Measurements from ENCODE around the gene RHBDF2. TPM values are rescaled to one million over a fixed set of nuclear protein-coding genes. Genes with fewer than 3 reads are reported as not detected.
"Not testable (repeated sequence)": the region's sequence is repeated elsewhere in the genome, so short reads cannot be mapped to it uniquely, and the experiment has no call there.

The RHBDF2 gene
- total and polyA plus RNA-seq, 2 donors (not counting 3 experiments of a cell fraction or from before 2014, with no cell fraction given), result 25.5 to 38.5 TPM

DNA sequence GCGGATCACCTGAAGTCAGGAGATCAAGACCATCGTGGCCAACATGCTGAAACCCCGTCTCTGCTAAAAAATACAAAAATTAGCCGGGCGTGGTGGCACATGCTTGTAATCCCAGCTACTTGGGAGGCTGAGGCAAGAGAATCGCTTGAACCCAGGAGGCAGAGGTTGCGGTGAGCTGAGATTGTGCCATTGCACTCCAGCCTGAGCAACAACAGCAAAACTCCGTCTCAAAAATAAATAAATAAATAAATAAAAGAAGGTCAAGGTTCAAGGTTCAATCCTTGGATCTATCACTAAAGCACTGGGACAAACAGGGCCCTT, 24.2 kb upstream of the RHBDF2 start:
- H3K79me2 ChIP-seq (ENCODE audit: control insufficient read depth, insufficient read depth, low read length); H3K9ac ChIP-seq (replicated peaks; ENCODE audit: extremely low read depth, insufficient read depth, low read length); H4K20me1 ChIP-seq (replicated peaks; ENCODE audit: control insufficient read depth, extremely low read depth, insufficient read depth, low read length); BruUV-seq (replicated peaks); H3K4me2 ChIP-seq (ENCODE audit: insufficient read depth, low read length); H3K27ac ChIP-seq (ENCODE audit: insufficient read depth, low read depth, low read length); DNase-seq (ENCODE audit: low read depth, low spot score); H2AFZ ChIP-seq (ENCODE audit: low read depth, low read length); H3K9me1 ChIP-seq (replicated peaks; ENCODE audit: control insufficient read depth, extremely low read depth, insufficient read depth, low read length); H3K36me3 ChIP-seq (ENCODE audit: control insufficient read depth in 2 of 2, extremely low read depth in 1 of 2, insufficient read depth in 2 of 2, low read length in 2 of 2); H3K9me3 ChIP-seq (replicated peaks; ENCODE audit: control insufficient read depth, insufficient read depth, low read length); FAIRE-seq; H3K27me3 ChIP-seq (ENCODE audit: control insufficient read depth in 2 of 2, insufficient read depth in 2 of 2, low read length in 2 of 2); H3K4me3 ChIP-seq (replicated peaks in 1 of 3; ENCODE audit: insufficient read depth in 1 of 3, low read depth in 1 of 3, low read length in 3 of 3); dilution Hi-C loops (cut with MboI; ENCODE audit: extremely low pct_ligation_motif_present, low sequenced_read_pairs): not testable (repeated sequence)
- CTCF ChIA-PET, result interaction anchor here (1.3 to 5.9 kb wide), 8 partner anchors 14 to 156 kb away, joined by 3 to 112 read pairs (median 18); partner anchors contain the start of genes PRCD and ST6GALNAC2
- POLR2A ChIA-PET, result interaction anchor here (0.7 kb wide), 1 partner anchor 32 kb away, joined by 4 read pairs; no protein-coding TSS in a partner anchor
- intact Hi-C loops (cut with micrococcal nuclease), result loop anchor here (10.0 kb wide), 1 partner anchor 189 kb away; the partner anchor contains the start of gene MXRA7
- peaks cover 23% of the 10 kb centered on the region for H3K4me1 ChIP-seq (ENCODE audit: control insufficient read depth, extremely low read depth, insufficient read depth, low read length)

DNA sequence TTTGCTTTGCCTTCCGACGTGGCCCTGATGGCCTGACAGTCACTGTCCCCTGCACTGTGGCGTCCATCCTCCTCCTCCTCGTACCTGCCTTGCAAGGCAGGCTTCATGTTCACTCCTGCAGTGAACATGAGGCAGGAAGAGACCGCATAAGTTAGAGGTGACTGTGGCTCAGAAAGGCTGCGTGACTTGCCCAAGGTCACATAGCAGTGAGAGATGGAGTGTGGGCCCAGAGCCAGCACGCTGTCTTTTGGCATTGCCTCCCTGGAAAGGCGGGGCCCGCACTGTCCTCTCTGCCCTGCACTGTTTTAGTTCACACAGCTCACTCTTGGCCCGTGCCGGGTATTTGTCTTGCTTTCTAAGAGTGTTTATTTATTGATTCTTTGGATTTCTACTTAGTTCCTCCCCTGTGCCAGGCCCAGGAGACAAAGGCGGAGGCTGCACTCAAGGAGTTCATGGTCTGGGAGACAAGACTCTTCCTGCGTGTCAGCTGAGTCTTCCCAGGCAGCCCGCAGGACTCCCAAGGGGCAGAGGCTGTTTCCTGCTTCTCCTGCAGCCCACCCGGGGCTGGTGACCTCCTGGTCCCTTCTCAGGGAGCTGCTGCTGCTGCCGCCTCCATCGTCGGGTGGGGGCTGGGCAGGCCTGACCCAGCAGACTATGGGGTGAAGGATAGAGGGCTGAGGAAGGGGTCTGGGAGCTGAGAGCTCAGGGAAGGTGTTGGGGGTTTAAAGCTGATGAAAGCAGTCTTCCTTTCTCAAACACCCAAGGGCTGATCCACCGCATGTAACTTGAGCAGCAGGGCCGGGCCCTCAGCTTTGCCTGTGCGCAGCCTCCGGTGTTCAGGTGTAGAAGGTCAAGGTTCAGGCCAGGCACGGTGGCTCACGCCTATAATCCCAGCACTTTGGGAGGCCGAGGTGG, 23.6 kb upstream of the RHBDF2 start:
- intact Hi-C loops (cut with micrococcal nuclease), result loop anchor here (10.0 kb wide), 1 partner anchor 190 kb away; the partner anchor contains the start of gene MXRA7
- Histone ChIP-seq H3K27me3 (ENCODE audit: control insufficient read depth in 2 of 2, insufficient read depth in 2 of 2, low read length in 2 of 2) (no peaks in the 10 kb centered on the region), H3K9me3 (replicated peaks; ENCODE audit: control insufficient read depth, insufficient read depth, low read length) (no peaks in the 10 kb centered on the region), H3K27ac (ENCODE audit: insufficient read depth, low read depth, low read length) (no peak overlapping the region), H2AFZ (ENCODE audit: low read depth, low read length) (peak overlapping the region; percentile 37), H3K9me1 (replicated peaks; ENCODE audit: control insufficient read depth, extremely low read depth, insufficient read depth, low read length) (no peaks in the 10 kb centered on the region), H3K9ac (replicated peaks; ENCODE audit: extremely low read depth, insufficient read depth, low read length) (no peak overlapping the region), H3K4me1 (ENCODE audit: control insufficient read depth, extremely low read depth, insufficient read depth, low read length) (peaks cover 18% of the 10 kb centered on the region), H3K4me2 (ENCODE audit: insufficient read depth, low read length) (no peak overlapping the region), H3K79me2 (ENCODE audit: control insufficient read depth, insufficient read depth, low read length) (no peaks in the 10 kb centered on the region), H3K36me3 (ENCODE audit: control insufficient read depth in 2 of 2, extremely low read depth in 1 of 2, insufficient read depth in 2 of 2, low read length in 2 of 2) (no peaks in the 10 kb centered on the region), H4K20me1 (replicated peaks; ENCODE audit: control insufficient read depth, extremely low read depth, insufficient read depth, low read length) (no peaks in the 10 kb centered on the region), H3K4me3 (replicated peaks in 1 of 3; ENCODE audit: insufficient read depth in 1 of 3, low read depth in 1 of 3, low read length in 3 of 3) (no peak overlapping the region)
- ChIA-PET POLR2A (no interaction called here), CTCF (interaction anchor here (1.0 to 5.9 kb wide), 12 partner anchors 12 to 190 kb away, joined by 3 to 112 read pairs (median 15); partner anchors contain the start of genes CYGB, PRCD and ST6GALNAC2)
- DNase-seq (ENCODE audit: low read depth, low spot score), result no peak
- TF ChIP-seq, protein P1, sequence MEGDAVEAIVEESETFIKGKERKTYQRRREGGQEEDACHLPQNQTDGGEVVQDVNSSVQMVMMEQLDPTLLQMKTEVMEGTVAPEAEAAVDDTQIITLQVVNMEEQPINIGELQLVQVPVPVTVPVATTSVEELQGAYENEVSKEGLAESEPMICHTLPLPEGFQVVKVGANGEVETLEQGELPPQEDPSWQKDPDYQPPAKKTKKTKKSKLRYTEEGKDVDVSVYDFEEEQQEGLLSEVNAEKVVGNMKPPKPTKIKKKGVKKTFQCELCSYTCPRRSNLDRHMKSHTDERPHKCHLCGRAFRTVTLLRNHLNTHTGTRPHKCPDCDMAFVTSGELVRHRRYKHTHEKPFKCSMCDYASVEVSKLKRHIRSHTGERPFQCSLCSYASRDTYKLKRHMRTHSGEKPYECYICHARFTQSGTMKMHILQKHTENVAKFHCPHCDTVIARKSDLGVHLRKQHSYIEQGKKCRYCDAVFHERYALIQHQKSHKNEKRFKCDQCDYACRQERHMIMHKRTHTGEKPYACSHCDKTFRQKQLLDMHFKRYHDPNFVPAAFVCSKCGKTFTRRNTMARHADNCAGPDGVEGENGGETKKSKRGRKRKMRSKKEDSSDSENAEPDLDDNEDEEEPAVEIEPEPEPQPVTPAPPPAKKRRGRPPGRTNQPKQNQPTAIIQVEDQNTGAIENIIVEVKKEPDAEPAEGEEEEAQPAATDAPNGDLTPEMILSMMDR (IDR thresholded peaks at IDR 0.05; ENCODE audit: extremely low read depth in 1 of 2, insufficient read depth in 1 of 2, low read depth in 1 of 2, low read length in 2 of 2), result no peak
- TF ChIP-seq GATA2 (IDR thresholded peaks at IDR 0.05; ENCODE audit: insufficient read depth, insufficient read length, low read depth, low read length), result no peak
- TF ChIP-seq, protein P2, sequence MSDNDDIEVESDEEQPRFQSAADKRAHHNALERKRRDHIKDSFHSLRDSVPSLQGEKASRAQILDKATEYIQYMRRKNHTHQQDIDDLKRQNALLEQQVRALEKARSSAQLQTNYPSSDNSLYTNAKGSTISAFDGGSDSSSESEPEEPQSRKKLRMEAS (IDR thresholded peaks at IDR 0.05; ENCODE audit: insufficient read depth, insufficient read length), result no peak
- no peak for TF ChIP-seq EZH2 (IDR thresholded peaks at IDR 0.05; ENCODE audit: borderline replicate concordance, low read depth, low read length, severe bottlenecking)
- TF ChIP-seq POLR2A (IDR thresholded peaks at IDR 0.05; ENCODE audit: low read depth, low read length), result no peak
- no peak for FAIRE-seq
- no TSS peak for BruUV-seq (replicated peaks)
- dilution Hi-C loops (cut with MboI; ENCODE audit: extremely low pct_ligation_motif_present, low sequenced_read_pairs), result no loop called here
